NCI-H748 (cell line): ENCODE data around the gene TMEM150A.
"Not testable (repeated sequence)": the region's sequence is repeated elsewhere in the genome, so short reads cannot be mapped to it uniquely, and the experiment has no call there.

ENCODE experiments used
- DNase-seq: peaks from one replicate; lab custom pipeline; 2025; ENCODE audit not compliant: unreplicated experiment; lab: John Stamatoyannopoulos, UW

TMEM150A gene

DNA sequence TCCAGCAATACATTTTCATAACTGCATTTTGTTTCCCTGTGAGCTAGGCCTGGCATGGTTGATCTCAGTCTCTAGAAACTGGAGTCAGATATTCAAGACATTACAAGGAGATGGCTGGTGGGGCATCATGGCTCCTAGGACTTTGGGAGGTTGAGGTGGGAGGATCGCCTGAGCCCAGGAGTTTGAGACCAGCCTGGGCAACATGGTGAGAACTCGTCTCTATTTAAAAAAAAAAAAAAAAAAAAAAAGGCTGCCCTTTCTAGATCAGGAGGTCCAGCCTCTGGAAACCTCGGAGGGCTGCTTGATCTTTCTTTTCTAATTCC, 25.5 kb downstream of the TMEM150A start:
- no peak for DNase-seq

DNA sequence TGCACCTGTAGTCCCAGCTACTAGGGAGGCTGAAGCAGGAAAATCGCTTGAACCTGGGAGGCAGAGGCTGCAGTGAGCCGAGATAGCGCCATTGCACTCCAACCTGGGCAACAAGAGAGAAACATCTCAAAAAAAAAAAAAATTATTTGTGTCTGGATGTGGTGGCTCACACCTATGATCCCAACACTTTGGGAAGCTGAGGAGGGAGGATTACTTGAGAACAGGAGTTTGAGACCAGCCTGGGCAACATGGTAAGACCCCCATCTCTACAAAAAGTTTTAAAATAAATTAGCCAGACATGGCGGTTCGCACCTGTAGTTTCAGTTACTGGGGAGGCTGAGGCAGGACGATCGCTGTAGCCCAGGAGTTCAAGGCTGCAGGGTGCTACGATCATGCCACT, 26.8 kb downstream of the TMEM150A start:
- no peak for DNase-seq

DNA sequence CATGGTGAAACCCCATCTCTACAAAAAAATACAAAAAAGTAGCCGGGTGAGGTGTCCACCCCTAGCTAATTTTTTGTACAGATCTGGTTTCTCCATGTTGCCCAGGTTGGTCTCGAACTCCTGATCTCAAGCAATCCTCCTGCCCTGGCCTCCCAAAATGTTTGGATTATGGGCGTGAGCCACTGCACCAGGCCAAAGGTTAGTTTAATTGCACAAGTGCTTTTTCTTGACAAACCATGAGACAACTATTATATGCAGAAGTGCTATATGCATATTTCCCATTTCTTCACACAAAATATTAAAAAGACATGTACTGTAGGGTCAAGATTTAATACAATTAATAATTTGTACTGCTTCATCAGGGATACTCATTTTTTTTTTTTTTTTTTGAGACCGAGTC, 36.2 kb downstream of the TMEM150A start:
- no peak for DNase-seq

DNA sequence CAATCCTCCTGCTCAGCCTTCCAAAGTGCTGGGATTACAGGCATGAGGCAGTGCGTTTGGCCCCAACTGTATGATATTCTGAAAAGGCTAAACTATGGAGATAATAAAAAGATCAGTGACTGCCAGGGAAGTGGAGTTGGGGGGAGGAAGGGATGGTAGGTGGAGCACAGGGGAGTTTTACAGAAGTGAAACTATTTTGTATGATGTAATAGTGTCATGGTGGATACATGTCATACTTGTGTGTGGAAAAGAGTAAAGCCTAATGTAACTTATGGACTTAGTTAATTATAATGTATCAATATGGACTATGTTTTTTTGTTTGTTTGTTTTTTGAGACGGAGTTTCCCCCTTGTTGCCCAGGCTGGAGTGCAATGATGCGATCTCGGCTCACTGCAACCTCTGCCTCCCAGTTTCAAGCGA, 38.3 kb downstream of the TMEM150A start:
- no peak for DNase-seq

DNA sequence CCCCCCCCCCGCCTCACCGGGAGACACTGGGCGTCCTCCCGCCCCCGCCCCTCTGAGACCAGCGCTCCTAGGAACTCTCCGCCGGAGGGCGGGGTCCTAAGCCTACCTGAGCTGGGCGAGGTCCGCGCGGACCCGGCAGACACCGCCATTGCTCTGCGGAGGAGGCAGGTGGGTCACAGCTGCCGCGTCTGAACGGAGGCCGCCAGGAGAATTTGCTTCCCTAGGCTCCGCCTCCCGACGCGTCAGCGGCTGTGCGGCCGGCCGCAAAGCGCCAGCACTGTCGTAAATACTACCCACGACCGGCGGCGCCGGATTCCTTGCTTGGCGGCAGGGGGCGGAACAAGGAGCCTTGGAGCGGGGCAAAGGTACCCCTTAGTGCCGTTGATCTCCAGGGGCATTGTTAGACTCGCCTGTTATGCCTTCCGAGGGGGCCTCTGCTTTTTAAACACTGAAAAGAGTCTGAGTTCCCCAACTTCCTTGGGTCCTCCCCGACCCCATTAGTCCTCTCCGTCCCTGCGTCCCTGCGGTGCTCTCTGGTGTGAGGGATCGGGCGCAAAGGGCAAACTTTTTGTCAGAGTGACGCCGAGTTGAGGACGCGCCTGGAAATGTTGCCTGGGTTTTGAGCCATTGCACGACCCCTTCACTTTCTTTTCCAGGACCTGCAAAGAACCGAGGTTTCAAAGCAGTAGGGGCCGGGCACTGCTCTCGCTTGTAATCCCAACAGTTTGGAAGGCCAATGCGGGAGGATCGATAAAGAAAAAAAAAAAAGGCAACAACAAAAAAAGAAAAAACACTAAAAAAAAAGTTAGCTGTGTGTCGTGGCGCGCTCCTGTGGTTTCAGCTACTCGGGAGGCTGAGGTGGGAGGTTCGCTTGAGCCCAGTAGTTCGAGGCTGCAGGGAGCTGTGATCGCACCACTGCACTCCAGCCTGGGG, 41.0 kb downstream of the TMEM150A start, which contains the start of gene GGCX:
TSS of gene GGCX (minus strand) at position 214 of the 933 bp plus-strand sequence. CDS start at position 149, 65 bp downstream.
- DNase-seq: peak; percentile 96

DNA sequence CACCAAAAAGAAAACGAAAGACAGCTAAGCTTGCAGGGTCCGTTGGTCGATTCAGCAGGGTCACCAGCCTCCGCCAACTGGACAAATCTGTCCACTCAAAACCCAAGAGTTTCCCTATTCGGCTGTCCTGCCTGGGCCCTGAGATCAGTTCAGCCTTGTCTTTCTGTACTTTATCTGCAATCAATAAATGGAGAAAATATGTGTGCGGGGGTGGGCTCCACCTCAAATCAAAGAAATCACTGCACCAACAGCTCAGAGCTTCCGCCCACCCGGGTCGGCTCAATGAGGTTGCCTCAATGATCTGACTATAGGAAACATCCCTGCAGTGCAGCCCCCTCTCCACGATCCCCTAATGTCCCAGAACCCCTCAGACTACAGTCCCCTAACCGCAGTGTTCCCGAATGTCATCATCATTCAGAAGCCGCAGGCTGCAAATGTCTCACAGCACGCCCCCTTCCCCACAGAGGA, 41.7 kb downstream of the TMEM150A start:
- no peak for DNase-seq

DNA sequence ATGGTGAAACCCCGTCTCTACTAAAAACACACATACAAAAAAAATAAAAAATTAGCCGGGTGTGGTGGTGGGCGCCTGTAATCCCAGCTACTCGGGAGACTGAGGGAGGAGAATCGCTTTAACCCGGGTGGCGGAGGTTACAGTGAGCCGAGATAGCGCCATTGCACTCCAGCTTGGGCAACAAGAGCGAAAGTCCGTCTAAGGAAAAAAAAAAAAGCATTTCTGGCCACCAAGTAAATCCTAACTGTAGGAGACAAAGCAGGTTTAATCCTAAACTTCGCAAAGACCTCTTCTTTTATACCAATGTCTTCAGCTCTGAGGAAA, 42.1 kb downstream of the TMEM150A start:
- DNase-seq: not testable (repeated sequence)

DNA sequence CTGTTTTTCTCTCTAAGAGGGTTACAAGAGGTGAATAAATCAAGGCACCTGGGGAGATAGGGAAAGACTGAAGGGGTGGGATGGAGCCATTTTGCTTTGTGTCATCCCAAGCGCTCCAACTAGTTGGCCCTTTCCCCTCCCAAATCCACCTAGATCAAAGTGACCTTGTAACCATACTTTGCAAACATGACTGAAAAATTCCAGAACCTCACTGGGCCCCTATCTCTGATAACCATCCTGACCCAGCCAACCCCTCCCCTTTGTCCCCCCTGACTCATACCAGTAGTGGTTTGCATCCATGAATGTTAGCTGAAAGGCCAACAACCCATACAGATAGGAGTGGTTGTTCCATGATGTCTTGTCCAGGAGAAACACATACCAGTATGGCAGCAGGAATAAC, 44.3 kb downstream of the TMEM150A start:
- no peak for DNase-seq

DNA sequence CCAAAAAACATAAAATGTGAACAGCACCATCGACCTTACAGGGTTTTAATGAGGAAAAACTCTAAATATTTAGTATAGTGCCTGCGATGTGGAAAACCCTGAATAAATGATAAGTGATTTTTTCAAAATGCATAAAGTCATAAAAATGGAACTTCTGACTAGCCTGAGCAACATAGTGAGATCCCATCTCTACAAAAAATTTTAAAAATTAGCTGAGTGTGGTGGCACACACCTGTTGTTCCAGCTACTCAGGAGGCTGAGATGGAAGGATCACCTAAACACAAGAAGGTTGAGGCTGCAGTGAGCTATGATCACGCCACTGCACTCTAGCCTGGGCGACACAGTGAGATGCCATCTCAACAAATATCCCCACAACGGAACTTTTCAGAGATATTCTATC, 45.4 kb downstream of the TMEM150A start:
- DNase-seq: no peak

DNA sequence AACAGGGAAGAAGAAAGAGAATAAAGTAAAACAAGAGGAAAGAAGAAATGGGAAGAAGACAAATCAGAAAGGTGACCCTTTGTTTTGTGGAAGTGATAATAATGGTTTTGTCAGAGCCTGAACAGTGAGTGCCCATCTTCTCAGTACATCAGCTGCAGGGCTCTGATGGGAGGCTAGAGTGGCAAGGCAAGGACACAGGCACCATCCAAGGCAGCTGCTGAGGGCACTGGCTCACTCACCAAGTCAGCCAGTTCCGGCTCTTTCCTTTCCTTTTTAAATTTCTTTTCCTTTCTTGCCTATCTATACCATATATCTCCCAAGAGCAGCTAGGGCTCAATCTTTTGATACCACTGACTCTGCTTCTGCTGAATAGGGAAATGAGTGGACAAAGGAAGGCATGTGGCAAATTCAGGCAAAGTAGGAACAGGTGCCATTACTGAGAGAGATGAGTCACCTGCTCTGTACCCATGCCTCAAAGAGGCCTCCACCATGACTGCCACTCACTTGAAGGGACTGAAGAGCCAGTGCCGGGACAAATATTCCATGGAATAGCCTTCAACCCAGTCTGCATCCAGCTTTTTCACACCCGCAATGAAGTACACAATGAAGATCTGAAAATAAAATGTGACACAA, 47.4 kb downstream of the TMEM150A start:
- no peak for DNase-seq

DNA sequence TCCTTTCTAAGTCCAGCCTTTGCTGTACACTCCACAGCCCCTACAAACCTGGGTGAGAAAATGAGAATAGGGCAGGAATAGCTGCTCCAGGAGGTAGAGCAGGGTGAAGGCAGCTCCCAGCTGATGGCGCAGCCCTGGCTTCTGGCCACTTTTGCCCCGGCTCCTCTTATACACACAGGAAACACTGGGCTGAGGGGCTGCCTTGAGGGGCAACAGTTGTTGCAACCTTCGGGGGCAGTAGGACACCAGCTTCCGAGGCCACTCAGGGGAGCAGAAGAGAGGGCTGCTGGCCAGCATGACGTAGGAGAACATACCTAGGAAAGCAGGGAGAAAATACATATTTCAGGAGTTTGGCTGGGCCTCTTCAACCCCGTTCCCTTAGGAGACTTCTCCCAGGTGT, 49.3 kb downstream of the TMEM150A start:
- DNase-seq: no peak

DNA sequence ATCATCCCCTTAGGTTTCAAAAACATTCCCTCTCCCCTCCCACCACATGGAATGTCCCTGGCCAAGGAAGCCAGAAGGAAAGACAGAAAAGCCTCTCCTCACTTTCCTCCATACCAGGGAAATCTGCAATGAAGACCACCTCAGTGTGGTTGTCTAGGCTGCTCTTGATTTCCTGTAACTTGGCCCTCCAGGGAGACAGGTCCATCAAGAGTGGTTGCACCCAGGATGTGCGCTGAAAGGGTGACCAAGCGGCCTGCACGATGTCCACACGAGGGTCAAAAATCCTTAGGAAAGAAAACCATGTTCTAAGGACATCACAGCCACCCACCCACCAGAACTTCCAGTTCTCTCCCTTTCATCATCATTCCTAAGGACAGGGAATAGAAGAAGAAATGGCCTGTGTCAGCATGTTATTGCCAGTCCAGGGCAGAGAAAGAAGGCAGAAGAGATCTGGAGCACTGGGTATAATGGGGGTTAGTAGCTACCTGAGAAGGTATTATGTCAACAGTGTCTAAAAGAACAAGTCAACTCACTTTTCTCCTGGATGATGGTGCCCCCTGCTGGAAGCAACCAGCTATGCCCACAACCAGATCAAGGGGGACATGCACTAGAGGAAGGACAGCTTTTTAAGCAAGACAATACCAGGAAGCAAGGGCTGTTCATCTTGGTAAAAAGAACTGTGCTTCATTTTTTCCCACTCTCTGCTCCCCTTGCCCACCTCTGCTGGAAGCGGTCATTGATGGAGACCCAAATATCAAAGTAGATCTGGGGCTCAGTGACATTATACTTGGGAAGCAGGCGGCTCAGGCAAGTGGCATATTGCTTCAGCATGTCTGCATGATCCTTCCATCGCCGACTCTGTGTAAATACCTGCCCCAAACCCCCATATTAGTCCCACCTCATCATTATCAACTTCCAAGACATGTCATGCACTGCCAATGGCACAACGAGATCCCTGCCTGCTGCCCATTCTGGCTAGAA, 50.5 kb downstream of the TMEM150A start:
- peak; percentile 59 for DNase-seq

DNA sequence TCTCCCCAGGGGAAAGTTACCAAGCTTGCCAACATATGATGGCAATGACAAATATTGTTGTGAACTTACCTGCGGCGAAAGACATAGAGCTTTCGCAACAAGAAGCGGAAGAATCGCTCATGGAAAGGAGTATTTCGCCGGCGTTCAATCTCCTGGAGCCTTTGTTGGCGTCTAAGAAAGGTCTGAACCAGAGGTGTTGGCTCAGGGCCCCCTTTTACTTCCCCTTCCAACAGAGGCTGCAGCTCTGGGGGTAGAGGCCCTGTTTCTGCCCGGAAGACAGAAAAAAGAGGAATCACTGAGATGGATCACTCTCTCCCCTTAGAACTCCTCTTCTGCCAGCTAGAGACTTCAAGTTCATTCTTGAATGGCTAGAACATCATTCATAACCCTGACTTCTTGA, 52.0 kb downstream of the TMEM150A start:
- no peak for DNase-seq

DNA sequence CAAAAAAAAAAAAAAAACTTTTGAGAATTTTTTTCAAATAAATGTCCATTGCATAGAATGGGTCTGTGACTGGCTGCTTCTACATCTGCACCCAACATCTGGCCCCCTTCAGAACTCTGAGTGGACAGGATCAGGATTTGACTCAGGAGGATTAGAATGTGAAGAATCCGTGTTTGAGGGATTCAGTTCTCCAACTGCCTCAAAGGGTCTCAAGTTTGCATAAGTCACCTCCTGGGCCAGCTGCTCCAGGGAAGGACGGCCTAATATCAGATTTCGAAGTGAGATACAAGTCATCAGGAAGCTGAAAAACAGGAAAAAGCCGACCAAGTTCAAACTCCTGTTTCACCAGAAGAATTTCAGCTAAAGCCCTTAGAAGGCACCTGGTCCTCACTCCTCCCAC, 52.7 kb downstream of the TMEM150A start:
- DNase-seq: no peak

DNA sequence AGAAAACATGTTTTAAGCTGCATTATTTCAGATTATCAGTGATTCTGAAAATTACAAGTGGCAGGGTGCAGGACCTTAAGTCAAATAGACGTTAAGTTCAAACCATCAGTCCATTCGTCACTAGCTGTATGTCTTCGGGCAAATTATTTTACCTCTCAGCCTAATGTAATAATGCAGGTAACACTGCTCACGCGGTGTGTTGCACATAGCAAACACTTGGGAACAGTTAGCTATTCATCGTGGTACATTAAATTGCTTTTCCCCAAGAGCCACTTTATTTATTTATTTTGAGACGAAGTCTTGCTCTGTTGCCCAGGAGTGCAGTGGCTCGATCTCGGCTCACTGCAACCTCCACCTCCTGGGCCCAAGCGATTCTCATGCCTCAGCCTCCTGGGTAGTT, 53.4 kb downstream of the TMEM150A start:
- DNase-seq: no peak

DNA sequence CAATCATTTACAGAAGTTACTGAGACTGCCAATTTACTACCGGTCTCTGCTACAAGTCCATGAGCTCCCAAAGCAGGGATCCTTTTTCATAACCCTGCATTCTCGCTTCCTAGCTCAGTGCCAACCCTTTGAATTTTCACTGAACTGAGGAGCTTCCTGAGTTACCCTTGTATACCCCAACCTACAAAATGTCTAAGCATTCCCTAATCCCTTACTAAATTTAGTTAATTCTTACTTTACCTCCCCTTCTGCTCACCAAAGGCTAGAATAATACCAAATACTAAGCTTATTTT, 53.9 kb downstream of the TMEM150A start:
- DNase-seq: no peak
